Thymus (tissue), 11 donors: ENCODE data around the gene FGF6. TPM values are rescaled to one million over a fixed set of nuclear protein-coding genes. Genes with fewer than 3 reads are reported as not detected.
"Not testable (repeated sequence)": the region's sequence is repeated elsewhere in the genome, so short reads cannot be mapped to it uniquely, and the experiment has no call there.

Source experiments
- DNase-seq, 9 donors: peaks; one replicate each; pipeline ENCODE4 v3.0.0-alpha.2; 2013; ENCODE audit warnings: low spot score in 9 of 9, low read depth in 6 of 9, missing footprints in 1 of 9
- H3K27ac ChIP-seq, 2 donors: one replicate each; pipeline ENCODE4 v1.5.1; 2013; ENCODE audit warnings: control low read depth in 1 of 2, low read depth in 1 of 2, low read length in 1 of 2, mild to moderate bottlenecking in 1 of 2, moderate library complexity in 1 of 2
- H3K27me3 ChIP-seq, 2 donors: one replicate each; pipeline ENCODE4 v1.5.1; 2013; ENCODE audit warnings: low read length in 1 of 2; ENCODE audit not compliant: control insufficient read depth in 2 of 2, insufficient read depth in 1 of 2
- H3K36me3 ChIP-seq, 2 donors: one replicate each; pipeline ENCODE4 v1.5.1; 2013; ENCODE audit warnings: low read length in 1 of 2, mild to moderate bottlenecking in 1 of 2, moderate library complexity in 1 of 2; ENCODE audit not compliant: control insufficient read depth in 2 of 2, insufficient read depth in 2 of 2
- H3K4me1 ChIP-seq, 2 donors: one replicate each; pipeline ENCODE4 v1.5.1; 2013; ENCODE audit warnings: low read length in 2 of 2; ENCODE audit not compliant: control insufficient read depth in 2 of 2, insufficient read depth in 2 of 2
- H3K4me3 ChIP-seq, 2 donors: one replicate each; pipeline ENCODE4 v1.5.1; 2013; ENCODE audit warnings: low read length in 2 of 2, control low read depth in 1 of 2, mild to moderate bottlenecking in 1 of 2
- H3K9me3 ChIP-seq, 2 donors: one replicate each; pipeline ENCODE4 v1.5.1; 2013; ENCODE audit warnings: low read length in 1 of 2, mild to moderate bottlenecking in 1 of 2; ENCODE audit not compliant: control insufficient read depth in 2 of 2, insufficient read depth in 1 of 2
- WGBS: extraction: QIAGEN DNeasy Blood & Tissue Kit; methylation state at CpG from one replicate; pipeline ENCODE4 v1.1.7; 2013; 5-methylcytosine and 5-hydroxymethylcytosine counted together
- polyA plus RNA-seq: library from polyadenylated mRNA; stranded (reverse); fragments of 200-250 nt; gene quantifications from one replicate; pipeline ENCODE4 v1.2.3, GENCODE V29; 2013
- total RNA-seq: library from RNA; stranded (reverse); fragments of 120-200 nt; gene quantifications from one replicate; pipeline ENCODE4 v1.2.4, GENCODE V29; 2013
- donor health status: healthy.

FGF6 gene
- total and polyA plus RNA-seq, 2 donors, result not detected

GRCh38 chr12:4417455-4417854 lies 28.2 kb downstream of the FGF6 start:
- H3K27ac ChIP-seq, result no peak overlapping the region
- no peaks in the 10 kb centered on the region for H3K36me3 ChIP-seq
- H3K4me1 ChIP-seq, result peaks cover 4 to 13% of the 10 kb centered on the region in 2 donors
- H3K27me3 ChIP-seq, result no peaks in the 10 kb centered on the region
- no peaks in the 10 kb centered on the region for H3K9me3 ChIP-seq
- no peak overlapping the region for H3K4me3 ChIP-seq
- 96% methylated on average over 6 of the region's 6 CpGs for WGBS
- DNase-seq, result no peak

DNA sequence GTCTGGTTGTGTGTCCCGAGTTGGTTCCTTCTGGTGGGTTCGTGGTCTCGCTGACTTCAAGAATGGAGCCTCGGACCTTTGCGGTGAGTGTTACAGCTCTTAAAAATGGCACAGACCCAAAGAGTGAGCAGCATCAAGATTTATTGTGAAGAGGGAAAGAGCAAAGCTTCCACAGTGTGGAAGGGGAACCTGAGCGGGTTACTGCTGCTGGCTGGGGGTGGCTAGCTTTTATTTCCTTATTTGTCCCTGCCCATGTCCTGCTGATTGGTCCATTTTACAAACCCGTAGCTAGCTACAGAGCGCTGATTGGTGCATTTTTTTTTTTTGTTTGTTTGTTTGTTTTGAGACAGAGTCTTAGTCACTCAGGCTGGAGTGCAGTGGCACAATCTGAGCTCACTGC lies 29.3 kb downstream of the FGF6 start:
- no peaks in the 10 kb centered on the region for H3K36me3 ChIP-seq
- H3K4me1 ChIP-seq, result peaks cover 4 to 13% of the 10 kb centered on the region in 2 donors
- no peak for DNase-seq
- 85% methylated on average over 8 of the region's 8 CpGs for WGBS
- no peaks in the 10 kb centered on the region for H3K9me3 ChIP-seq
- no peaks in the 10 kb centered on the region for H3K27me3 ChIP-seq
- no peak overlapping the region for H3K27ac ChIP-seq
- H3K4me3 ChIP-seq, result no peak overlapping the region

- no peak for DNase-seq
- Histone ChIP-seq H3K27ac (no peak overlapping the region), H3K4me1 (peaks cover 4 to 13% of the 10 kb centered on the region in 2 donors), H3K27me3 (no peaks in the 10 kb centered on the region), H3K9me3 (no peaks in the 10 kb centered on the region), H3K36me3 (no peaks in the 10 kb centered on the region), H3K4me3 (no peak overlapping the region)
- 92% methylated on average over 1 of the region's 1 CpG for WGBS
Observed at GRCh38 chr12:4412465-4412864, 33.1 kb downstream of the FGF6 start.

- Histone ChIP-seq H3K36me3 (no peaks in the 10 kb centered on the region), H3K9me3 (no peaks in the 10 kb centered on the region), H3K27ac (no peak overlapping the region), H3K27me3 (no peaks in the 10 kb centered on the region), H3K4me3 (no peak overlapping the region), H3K4me1 (peaks cover 4 to 13% of the 10 kb centered on the region in 2 donors)
- WGBS, result 94% methylated on average over 3 of the region's 3 CpGs
- DNase-seq, result no peak
Observed at GRCh38 chr12:4412056-4412455, 33.6 kb downstream of the FGF6 start.

GRCh38 chr12:4407136-4407535 lies 38.5 kb downstream of the FGF6 start:
- no peak overlapping the region for H3K4me3 ChIP-seq
- DNase-seq, result no peak
- H3K27me3 ChIP-seq, result no peaks in the 10 kb centered on the region
- no peaks in the 10 kb centered on the region for H3K36me3 ChIP-seq
- no peaks in the 10 kb centered on the region for H3K9me3 ChIP-seq
- 97% methylated on average over 3 of the region's 3 CpGs for WGBS
- no peak overlapping the region for H3K27ac ChIP-seq
- H3K4me1 ChIP-seq, result no peaks in the 10 kb centered on the region

GRCh38 chr12:4404877-4405637 lies 40.6 kb downstream of the FGF6 start:
- 96% methylated on average over 8 of the region's 8 CpGs for WGBS
- H3K27me3 ChIP-seq, H3K9me3 ChIP-seq, DNase-seq, H3K4me1 ChIP-seq, H3K36me3 ChIP-seq, H3K4me3 ChIP-seq, H3K27ac ChIP-seq: not testable (repeated sequence)

DNA sequence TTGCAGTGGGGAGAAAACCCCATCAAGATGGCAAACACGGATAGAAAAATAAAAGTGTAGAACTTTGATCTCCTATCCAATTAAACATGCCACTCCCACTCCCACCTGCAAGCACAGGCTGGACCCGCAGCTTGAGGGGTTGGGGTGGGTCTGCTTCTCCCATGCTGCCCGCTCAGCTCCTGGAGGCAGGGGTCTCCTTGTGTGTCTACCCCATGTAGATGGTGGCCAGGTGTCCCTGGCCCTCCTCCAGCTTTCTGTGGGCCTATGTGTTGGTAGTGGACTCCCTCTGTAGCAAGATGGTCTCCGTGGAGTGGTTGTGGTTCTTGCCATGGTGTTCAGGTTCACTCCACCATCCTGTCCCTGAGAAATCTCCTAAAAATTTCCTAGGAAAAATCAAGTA lies 42.6 kb downstream of the FGF6 start:
- DNase-seq, result no peak

GRCh38 chr12:4401117-4401516 lies 44.5 kb downstream of the FGF6 start:
- H3K36me3 ChIP-seq, result no peaks in the 10 kb centered on the region
- H3K9me3 ChIP-seq, result no peaks in the 10 kb centered on the region
- no peak overlapping the region for H3K27ac ChIP-seq
- no peak for DNase-seq
- no peaks in the 10 kb centered on the region for H3K4me1 ChIP-seq
- no peak overlapping the region for H3K4me3 ChIP-seq
- 93% methylated on average over 3 of the region's 3 CpGs for WGBS
- no peaks in the 10 kb centered on the region for H3K27me3 ChIP-seq

More for the DNA sequence above, 42.6 kb downstream of the FGF6 start:
- H3K27ac ChIP-seq, result no peak overlapping the region
- no peaks in the 10 kb centered on the region for H3K9me3 ChIP-seq
- no peaks in the 10 kb centered on the region for H3K4me1 ChIP-seq
- no peaks in the 10 kb centered on the region for H3K27me3 ChIP-seq
- WGBS, result 95% methylated on average over 4 of the region's 4 CpGs
- H3K4me3 ChIP-seq, result no peak overlapping the region
- H3K36me3 ChIP-seq, result no peaks in the 10 kb centered on the region

DNA sequence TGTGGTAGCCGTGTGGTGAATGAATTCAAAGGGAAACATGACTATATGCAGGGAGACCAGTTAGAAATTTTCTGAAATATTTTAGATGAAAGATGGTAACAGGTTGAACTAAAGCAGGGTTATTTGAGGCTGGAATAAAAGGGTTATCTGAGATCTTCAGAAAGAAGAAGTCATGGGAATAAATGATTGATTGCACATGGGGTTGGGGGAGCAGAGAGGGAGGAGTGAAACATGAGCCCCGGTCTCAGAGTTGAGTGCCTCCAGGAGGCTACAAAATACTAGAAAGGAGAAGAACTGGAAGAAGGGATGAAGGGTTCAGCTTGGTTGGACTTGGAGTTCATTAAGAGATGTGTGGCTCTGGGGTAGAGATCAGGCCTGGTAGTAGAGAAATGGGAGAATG lies 49.8 kb downstream of the FGF6 start:
- H3K36me3 ChIP-seq, result no peaks in the 10 kb centered on the region
- H3K27me3 ChIP-seq, result peaks cover 0 to 6% of the 10 kb centered on the region in 2 donors
- DNase-seq, result no peak
- no peak overlapping the region for H3K27ac ChIP-seq
- 77% methylated on average over 2 of the region's 2 CpGs for WGBS
- no peak overlapping the region for H3K4me3 ChIP-seq
- H3K9me3 ChIP-seq, result no peaks in the 10 kb centered on the region
- H3K4me1 ChIP-seq, result peaks cover 0 to 7% of the 10 kb centered on the region in 2 donors
